ENCODE results near the gene CCDC74A. TPM values are rescaled to one million over a fixed set of nuclear protein-coding genes. Genes with fewer than 3 reads are reported as not detected.
"Not testable (repeated sequence)": the region's sequence is repeated elsewhere in the genome, so short reads cannot be mapped to it uniquely, and the experiment has no call there.

CCDC74A gene
- total RNA-seq, 5 donors from 2014 or later (not counting 1 experiment from before 2014, with no cell fraction given) = 0.90 to 4.0 (median 2.3) TPM

DNA sequence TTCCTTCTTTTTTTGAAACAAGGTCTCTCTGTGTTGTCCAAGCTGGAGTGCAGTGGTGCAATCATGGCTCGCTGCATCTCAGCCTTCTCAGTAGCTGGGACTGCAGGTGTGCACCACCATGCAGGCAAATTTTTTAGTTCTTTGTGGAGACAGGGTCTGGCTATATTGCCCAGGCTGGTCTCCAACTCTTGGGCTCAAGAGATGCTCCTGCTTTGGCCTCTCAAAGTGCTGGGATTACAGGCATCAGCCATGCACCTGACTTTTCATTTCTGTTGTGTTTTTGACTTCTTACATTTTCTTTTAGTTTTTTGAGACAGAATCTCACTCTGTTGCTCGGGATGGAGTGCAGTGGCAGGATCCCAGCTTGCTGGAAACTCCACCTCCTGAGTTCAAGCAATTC is 2.4 kb upstream of the CCDC74A start:
- H3K27me3 ChIP-seq (replicated peaks in 1 of 2; ENCODE audit: control insufficient read depth in 2 of 2, extremely low read depth in 1 of 2, insufficient read depth in 2 of 2, low read length in 1 of 2); H3K9me3 Mint-ChIP-seq; H3K9me3 ChIP-seq; H3K27ac Mint-ChIP-seq; H3K27ac ChIP-seq (ENCODE audit: low read length); H3K4me3 Mint-ChIP-seq; ATAC-seq (replicated peaks in 1 of 4); H3K36me3 Mint-ChIP-seq; POLR2A ChIA-PET; DNase-seq; H3K27me3 Mint-ChIP-seq; H3K4me3 ChIP-seq (ENCODE audit: control insufficient read depth in 1 of 2, extremely low read depth in 1 of 2, low read length in 1 of 2); H3K36me3 ChIP-seq (ENCODE audit: control insufficient read depth in 2 of 2, extremely low read depth in 1 of 2, insufficient read depth in 1 of 2, low read length in 1 of 2): not testable (repeated sequence)
- CTCF ChIA-PET = interaction anchor here (0.6 kb wide), 2 partner anchors 20 to 1192 kb away, joined by 3 read pairs; no protein-coding TSS in a partner anchor
- H3K4me1 Mint-ChIP-seq = peaks cover 6 to 16% (median 13%) of the 10 kb centered on the region in 3 donors
- WGBS (ENCODE audit: insufficient coverage) = 88% methylated on average over 1 of the region's 2 CpGs
- peaks cover 0 to 23% of the 10 kb centered on the region in 2 experiments for H3K4me1 ChIP-seq (ENCODE audit: control insufficient read depth in 1 of 2, extremely low read depth in 1 of 2, insufficient read depth in 2 of 2, low read length in 2 of 2)

DNA sequence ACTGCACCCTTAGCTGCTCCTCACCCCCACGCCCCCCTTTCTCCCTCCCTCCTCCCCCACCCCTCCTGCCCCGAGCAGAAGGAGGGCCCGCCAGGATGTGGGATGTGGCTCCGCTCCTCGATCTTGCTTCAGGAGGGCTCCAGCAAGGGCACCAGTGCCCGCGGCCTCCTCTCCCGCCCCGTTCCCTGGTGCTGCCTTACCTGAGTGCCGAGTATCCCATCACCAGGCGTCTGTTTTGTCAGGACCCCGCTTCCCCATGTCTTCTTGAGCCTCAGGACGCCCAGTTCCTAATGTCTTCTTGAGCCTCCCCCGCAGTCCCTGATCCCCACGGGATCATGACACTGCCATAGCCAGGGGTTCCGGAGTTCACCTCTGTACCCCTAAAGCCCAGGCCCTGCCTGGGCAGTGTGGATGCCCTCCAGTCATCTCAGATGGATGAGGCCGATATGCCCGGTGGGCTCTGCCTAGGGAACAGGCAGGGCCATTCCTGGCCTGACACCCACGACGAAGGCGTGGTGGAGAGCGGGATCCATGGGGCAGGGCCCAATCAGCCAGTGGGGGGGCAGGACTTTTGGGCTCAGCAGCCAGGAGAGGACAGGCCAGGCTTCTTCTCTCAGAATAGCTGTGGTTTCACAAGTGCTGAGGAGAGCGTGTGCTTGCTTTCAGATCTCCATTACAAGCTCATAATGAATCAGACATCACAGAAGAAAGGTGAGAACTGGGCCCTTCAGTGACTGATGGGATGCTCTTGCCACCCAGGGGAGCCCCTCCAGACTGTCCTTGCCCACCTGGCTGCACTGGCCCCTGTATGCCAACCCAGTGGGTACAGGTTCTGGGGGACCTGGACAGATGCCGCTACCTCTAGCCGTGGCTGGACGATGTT is 1.5 kb downstream of the CCDC74A start:
- 84% methylated on average over 15 of the region's 26 CpGs for WGBS (ENCODE audit: insufficient coverage)
- H3K4me3 ChIP-seq (ENCODE audit: control insufficient read depth in 1 of 2, extremely low read depth in 1 of 2, low read length in 1 of 2); POLR2A ChIA-PET; H3K27me3 Mint-ChIP-seq; H3K36me3 Mint-ChIP-seq; H3K27ac ChIP-seq (ENCODE audit: low read length); H3K27me3 ChIP-seq (replicated peaks in 1 of 2; ENCODE audit: control insufficient read depth in 2 of 2, extremely low read depth in 1 of 2, insufficient read depth in 2 of 2, low read length in 1 of 2); H3K9me3 ChIP-seq; H3K36me3 ChIP-seq (ENCODE audit: control insufficient read depth in 2 of 2, extremely low read depth in 1 of 2, insufficient read depth in 1 of 2, low read length in 1 of 2); H3K9me3 Mint-ChIP-seq: not testable (repeated sequence)
- H3K27ac Mint-ChIP-seq = peak overlapping the region in 1 of 2 donors; percentile 31
- DNase-seq (peak in 2 of 35 experiments; percentile 2 to 17), ATAC-seq (replicated peaks in 1 of 4) (peak in 1 of 4 experiments; percentile 6)
- peaks cover 6 to 16% (median 13%) of the 10 kb centered on the region in 3 donors for H3K4me1 Mint-ChIP-seq
- H3K4me3 Mint-ChIP-seq = peak overlapping the region; percentile 58 to 91 (median 61)
- peaks cover 0 to 23% of the 10 kb centered on the region in 2 experiments for H3K4me1 ChIP-seq (ENCODE audit: control insufficient read depth in 1 of 2, extremely low read depth in 1 of 2, insufficient read depth in 2 of 2, low read length in 2 of 2)
- CTCF ChIA-PET = interaction anchor here in 1 of 2 donors (1.6 kb wide), 1 partner anchor 36 kb away, joined by 3 read pairs; no protein-coding TSS in a partner anchor

DNA sequence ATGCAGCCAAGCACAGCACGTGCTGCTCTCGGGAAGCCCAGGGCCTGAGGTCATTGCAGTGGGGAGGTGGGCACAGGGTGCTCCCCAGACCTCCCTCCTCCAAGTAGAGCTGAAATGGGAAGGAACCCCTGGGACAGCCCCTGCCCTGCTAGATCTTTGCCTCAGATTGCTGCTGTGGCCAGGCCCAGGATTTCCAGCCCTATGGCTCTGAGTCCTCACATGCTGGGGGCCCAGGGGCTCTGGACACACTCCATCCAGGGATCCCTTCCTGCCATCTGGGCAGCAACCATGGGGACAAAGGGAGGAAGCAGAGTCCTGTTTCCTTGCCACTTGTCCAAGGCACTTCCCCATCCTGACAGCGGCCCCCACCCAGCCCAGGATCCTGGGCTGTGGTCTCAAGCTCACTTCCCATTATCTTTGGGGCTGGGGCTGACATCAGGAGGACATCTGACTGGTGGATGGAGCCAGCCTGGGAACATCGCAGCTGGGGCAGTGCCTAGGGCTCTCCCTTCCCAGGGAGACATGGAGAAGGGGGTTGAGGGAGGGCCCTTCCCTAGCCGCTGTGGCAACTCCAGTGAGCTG is 2.3 kb downstream of the CCDC74A start:
- H3K27me3 Mint-ChIP-seq; H3K9me3 Mint-ChIP-seq; H3K9me3 ChIP-seq; ATAC-seq (replicated peaks in 1 of 4); H3K36me3 Mint-ChIP-seq; H3K4me3 ChIP-seq (ENCODE audit: control insufficient read depth in 1 of 2, extremely low read depth in 1 of 2, low read length in 1 of 2); H3K36me3 ChIP-seq (ENCODE audit: control insufficient read depth in 2 of 2, extremely low read depth in 1 of 2, insufficient read depth in 1 of 2, low read length in 1 of 2); H3K27ac ChIP-seq (ENCODE audit: low read length); H3K27me3 ChIP-seq (replicated peaks in 1 of 2; ENCODE audit: control insufficient read depth in 2 of 2, extremely low read depth in 1 of 2, insufficient read depth in 2 of 2, low read length in 1 of 2); POLR2A ChIA-PET; H3K27ac Mint-ChIP-seq; DNase-seq: not testable (repeated sequence)
- H3K4me1 Mint-ChIP-seq = peaks cover 6 to 16% (median 13%) of the 10 kb centered on the region in 3 donors
- CTCF ChIA-PET = interaction anchor here in 1 of 2 donors (1.6 kb wide), 1 partner anchor 37 kb away, joined by 3 read pairs; no protein-coding TSS in a partner anchor
- peaks cover 0 to 23% of the 10 kb centered on the region in 2 experiments for H3K4me1 ChIP-seq (ENCODE audit: control insufficient read depth in 1 of 2, extremely low read depth in 1 of 2, insufficient read depth in 2 of 2, low read length in 2 of 2)
- no CpG with 5 or more reads among the region's 5 CpGs for WGBS (ENCODE audit: insufficient coverage)
- H3K4me3 Mint-ChIP-seq = peak overlapping the region in 1 of 3 donors; percentile 91

DNA sequence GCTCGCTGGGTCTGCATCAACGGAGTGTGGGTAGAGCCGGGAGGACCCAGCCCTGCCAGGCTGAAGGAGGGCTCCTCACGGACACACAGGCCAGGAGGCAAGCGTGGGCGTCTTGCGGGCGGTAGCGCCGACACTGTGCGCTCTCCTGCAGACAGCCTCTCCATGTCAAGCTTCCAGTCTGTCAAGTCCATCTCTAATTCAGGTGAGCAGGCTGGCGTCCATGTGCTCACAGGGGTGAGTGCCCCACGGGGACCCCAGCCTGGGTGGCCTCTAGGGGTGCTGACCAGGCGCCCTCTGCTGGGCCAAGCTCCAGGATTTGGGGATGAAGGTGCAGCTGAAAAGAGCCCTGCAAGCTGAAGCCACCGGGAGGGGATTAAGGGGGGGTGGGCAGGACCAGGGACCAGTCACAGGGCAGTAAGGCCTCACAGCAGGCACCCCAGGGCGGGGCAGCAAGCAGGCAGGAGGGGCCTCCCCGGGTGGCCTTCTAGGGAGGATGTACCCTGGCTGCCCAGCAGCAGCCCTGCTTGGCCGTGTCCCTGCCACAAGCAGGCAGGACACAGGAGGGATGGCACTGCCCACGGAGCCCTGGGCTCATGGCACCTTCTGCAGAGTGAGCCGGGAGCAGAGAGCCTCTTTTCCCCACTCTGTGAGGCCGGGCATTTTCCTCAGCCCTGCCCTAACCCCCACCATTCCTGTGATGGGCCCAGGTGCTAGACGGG is 3.1 kb downstream of the CCDC74A start:
- H3K36me3 Mint-ChIP-seq; POLR2A ChIA-PET; H3K27ac ChIP-seq (ENCODE audit: low read length); H3K27me3 ChIP-seq (replicated peaks in 1 of 2; ENCODE audit: control insufficient read depth in 2 of 2, extremely low read depth in 1 of 2, insufficient read depth in 2 of 2, low read length in 1 of 2); DNase-seq; H3K27me3 Mint-ChIP-seq; H3K9me3 Mint-ChIP-seq; H3K27ac Mint-ChIP-seq; H3K4me3 ChIP-seq (ENCODE audit: control insufficient read depth in 1 of 2, extremely low read depth in 1 of 2, low read length in 1 of 2); H3K36me3 ChIP-seq (ENCODE audit: control insufficient read depth in 2 of 2, extremely low read depth in 1 of 2, insufficient read depth in 1 of 2, low read length in 1 of 2); ATAC-seq (replicated peaks in 1 of 4); H3K4me3 Mint-ChIP-seq; H3K9me3 ChIP-seq; CTCF ChIA-PET: not testable (repeated sequence)
- H3K4me1 Mint-ChIP-seq = peaks cover 6 to 16% (median 13%) of the 10 kb centered on the region in 3 donors
- WGBS (ENCODE audit: insufficient coverage) = 63% methylated on average over 2 of the region's 22 CpGs
- peaks cover 0 to 23% of the 10 kb centered on the region in 2 experiments for H3K4me1 ChIP-seq (ENCODE audit: control insufficient read depth in 1 of 2, extremely low read depth in 1 of 2, insufficient read depth in 2 of 2, low read length in 2 of 2)

- H3K4me1 ChIP-seq (ENCODE audit: control insufficient read depth in 1 of 2, extremely low read depth in 1 of 2, insufficient read depth in 2 of 2, low read length in 2 of 2) = peaks cover 0 to 23% of the 10 kb centered on the region in 2 experiments
- H3K9me3 Mint-ChIP-seq; H3K4me3 Mint-ChIP-seq; H3K27me3 Mint-ChIP-seq; DNase-seq; H3K27ac ChIP-seq (ENCODE audit: low read length); H3K27ac Mint-ChIP-seq; CTCF ChIA-PET; H3K36me3 ChIP-seq (ENCODE audit: control insufficient read depth in 2 of 2, extremely low read depth in 1 of 2, insufficient read depth in 1 of 2, low read length in 1 of 2); H3K36me3 Mint-ChIP-seq; H3K9me3 ChIP-seq; H3K27me3 ChIP-seq (replicated peaks in 1 of 2; ENCODE audit: control insufficient read depth in 2 of 2, extremely low read depth in 1 of 2, insufficient read depth in 2 of 2, low read length in 1 of 2); POLR2A ChIA-PET; ATAC-seq (replicated peaks in 1 of 4); H3K4me3 ChIP-seq (ENCODE audit: control insufficient read depth in 1 of 2, extremely low read depth in 1 of 2, low read length in 1 of 2): not testable (repeated sequence)
- peaks cover 6 to 16% (median 13%) of the 10 kb centered on the region in 3 donors for H3K4me1 Mint-ChIP-seq
- WGBS (ENCODE audit: insufficient coverage) = no CpG with 5 or more reads among the region's 11 CpGs
These were observed 4.0 kb downstream of the CCDC74A start for GRCh38 chr2:131531547-131532185.

Measured in T-cell (primary cell).